LNCAP (cell line): ENCODE data around the gene TRMU.

Source experiments
- CTCF ChIP-seq: fragments of 450-650 bp; IDR thresholded peaks from 2 replicates; pipeline ENCODE4 v1.5.1; 2017; ENCODE audit warnings: mild to moderate bottlenecking

The TRMU gene

GRCh38 chr22:46336119-46337078, 885 bp downstream of the TRMU start:
- no peak for TF ChIP-seq CTCF

- TF ChIP-seq CTCF = no peak
Measured at GRCh38 chr22:46337870-46338269, 2.4 kb downstream of the TRMU start.

GRCh38 chr22:46338636-46339035, 3.1 kb downstream of the TRMU start:
- TF ChIP-seq CTCF = no peak

- no peak for TF ChIP-seq CTCF
Measured at GRCh38 chr22:46339956-46340355, 4.4 kb downstream of the TRMU start.

GRCh38 chr22:46340676-46341075, 5.2 kb downstream of the TRMU start:
- no peak for TF ChIP-seq CTCF

GRCh38 chr22:46346680-46347405, 11.3 kb downstream of the TRMU start:
- no peak for TF ChIP-seq CTCF

GRCh38 chr22:46347646-46348045, 12.1 kb downstream of the TRMU start:
- no peak for TF ChIP-seq CTCF
